G401 (cell line): Measurements from ENCODE around the gene CPSF4L. TPM values are rescaled to one million over a fixed set of nuclear protein-coding genes. Genes with fewer than 3 reads are reported as not detected.

Experiments
- DNase-seq: peaks from one replicate; pipeline ENCODE4 v3.0.0-alpha.2; 2015; ENCODE audit warnings: low spot score
- in situ Hi-C: cut with HindIII; loops from 2 replicates; pipeline ENCODE4 v1.10.0; 2016; ENCODE audit warnings: low sequenced_read_pairs, mixed read lengths
- total RNA-seq: library from RNA; depleted of rRNA; stranded (reverse); fragments of >200 nt; shearing (Covaris generic); gene quantifications from 2 replicates; pipeline ENCODE4 v1.2.3, GENCODE V29; 2014

CPSF4L gene
- total RNA-seq, 1 experiment from 2014 or later, result 0.14 TPM

- in situ Hi-C loops, result no loop called here
- DNase-seq, result no peak
Measured at GRCh38 chr17:73290399-73291259, 28.9 kb upstream of the CPSF4L start.

- in situ Hi-C loops, result no loop called here
Measured at GRCh38 chr17:73289549-73290254, 28.0 kb upstream of the CPSF4L start.

GRCh38 chr17:73288534-73289302 is 27.0 kb upstream of the CPSF4L start:
- DNase-seq, result no peak
- in situ Hi-C loops, result no loop called here

More at GRCh38 chr17:73289549-73290254, 28.0 kb upstream of the CPSF4L start:
- DNase-seq, result no peak

- in situ Hi-C loops, result no loop called here
- no peak for DNase-seq
Measured at GRCh38 chr17:73286863-73287296, 25.2 kb upstream of the CPSF4L start.

- no peak for DNase-seq
- in situ Hi-C loops, result no loop called here
Measured at GRCh38 chr17:73285916-73286862, 24.5 kb upstream of the CPSF4L start.

- DNase-seq, result no peak
- in situ Hi-C loops, result no loop called here
Measured at GRCh38 chr17:73285603-73285908, 23.9 kb upstream of the CPSF4L start.

GRCh38 chr17:73284906-73285602 is 23.4 kb upstream of the CPSF4L start:
- DNase-seq, result no peak
- in situ Hi-C loops, result no loop called here

- DNase-seq, result no peak
- in situ Hi-C loops, result no loop called here
Measured at GRCh38 chr17:73284354-73284753, 22.7 kb upstream of the CPSF4L start.

- in situ Hi-C loops, result no loop called here
Measured at GRCh38 chr17:73283841-73284282, 22.2 kb upstream of the CPSF4L start.

GRCh38 chr17:73283250-73283649 is 21.6 kb upstream of the CPSF4L start:
- in situ Hi-C loops, result no loop called here
- no peak for DNase-seq

More at GRCh38 chr17:73283841-73284282, 22.2 kb upstream of the CPSF4L start:
- DNase-seq, result peak; percentile 46

- in situ Hi-C loops, result no loop called here
- DNase-seq, result no peak
Measured at GRCh38 chr17:73282629-73283028, 20.9 kb upstream of the CPSF4L start.

GRCh38 chr17:73281928-73282327 is 20.2 kb upstream of the CPSF4L start:
- in situ Hi-C loops, result no loop called here
- no peak for DNase-seq

- in situ Hi-C loops, result no loop called here
- DNase-seq, result peak; percentile 81
Measured at GRCh38 chr17:73280191-73280590, 18.5 kb upstream of the CPSF4L start.

GRCh38 chr17:73279704-73280103 is 18.0 kb upstream of the CPSF4L start:
- in situ Hi-C loops, result no loop called here
- no peak for DNase-seq

GRCh38 chr17:73278465-73279453 is 17.1 kb upstream of the CPSF4L start:
- DNase-seq, result peak; percentile 96
- in situ Hi-C loops, result no loop called here

GRCh38 chr17:73278049-73278464 is 16.4 kb upstream of the CPSF4L start:
- DNase-seq, result no peak
- in situ Hi-C loops, result no loop called here

- in situ Hi-C loops, result no loop called here
- no peak for DNase-seq
Measured at GRCh38 chr17:73274490-73274889, 12.8 kb upstream of the CPSF4L start.
